Cerebellar cortex (tissue), 1 donor: ENCODE measurements around the gene SEPTIN10.
"Not testable (repeated sequence)": the region's sequence is repeated elsewhere in the genome, so short reads cannot be mapped to it uniquely, and the experiment has no call there.

Experiments used
- DNase-seq: peaks from one replicate; pipeline ENCODE4 v3.0.0-alpha.2; 2015; ENCODE audit warnings: low spot score

The SEPTIN10 gene

GRCh38 chr2:109545828-109546713 lies 67.7 kb downstream of the SEPTIN10 start:
- peak; percentile 68 for DNase-seq

GRCh38 chr2:109542384-109542783 lies 71.4 kb downstream of the SEPTIN10 start:
- DNase-seq: no peak

DNA sequence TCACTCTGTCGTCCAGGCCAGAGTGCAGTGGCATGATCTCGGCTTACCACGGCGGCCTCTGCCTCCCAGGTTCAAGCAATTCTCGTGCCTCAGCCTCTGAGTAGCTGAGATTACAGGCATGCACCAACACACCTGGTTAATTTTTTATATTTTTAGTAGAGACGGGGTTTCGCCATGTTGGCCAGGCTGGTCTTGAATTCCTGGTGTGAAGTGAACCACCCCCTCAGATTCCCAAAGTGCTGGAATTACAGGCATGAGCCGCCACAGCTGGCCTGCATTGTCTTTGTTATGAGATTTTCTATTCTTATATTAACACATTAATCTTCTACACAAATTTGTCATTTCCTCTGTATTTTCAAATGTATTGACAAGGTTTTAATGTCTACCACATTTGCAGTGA lies 75.2 kb downstream of the SEPTIN10 start:
- DNase-seq: no peak

- no peak for DNase-seq
Observed at GRCh38 chr2:109537565-109538222, 76.1 kb downstream of the SEPTIN10 start.

- not testable (repeated sequence) for DNase-seq
Observed at GRCh38 chr2:109536556-109536955, 77.2 kb downstream of the SEPTIN10 start.

DNA sequence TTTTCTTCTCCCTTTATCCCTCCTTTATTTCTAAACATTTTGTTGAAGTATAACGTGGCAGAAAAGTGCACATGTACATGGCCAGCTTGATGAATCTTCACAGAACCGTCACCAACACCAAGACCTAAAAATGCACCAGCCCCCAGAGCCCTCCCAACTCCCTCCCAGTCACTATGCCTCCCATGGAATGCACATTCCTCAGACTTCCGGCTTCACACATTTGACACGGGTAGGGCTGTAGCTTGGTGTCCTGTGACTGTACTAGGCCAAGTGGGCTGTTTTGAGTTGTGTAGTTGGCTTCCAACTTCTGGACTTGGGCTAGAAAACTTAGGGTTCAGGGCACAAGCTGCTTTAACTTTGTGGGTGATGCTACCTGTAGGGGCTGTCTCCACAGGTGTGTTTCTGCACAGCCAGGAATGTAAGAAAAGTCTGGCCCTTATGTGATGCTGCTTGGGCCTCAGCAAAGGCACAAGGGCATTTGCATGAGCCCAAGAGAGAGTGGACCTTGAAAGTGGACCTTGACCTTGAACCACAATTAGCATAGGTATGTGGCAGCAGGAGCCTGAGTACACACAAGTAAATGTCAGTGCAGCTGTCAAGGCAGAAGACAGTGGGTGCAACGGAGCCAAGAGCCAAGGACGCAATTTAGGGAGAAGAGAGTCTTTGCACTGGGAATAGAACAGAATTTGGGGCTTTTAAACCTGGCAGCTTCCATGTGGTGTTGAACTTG lies 78.4 kb downstream of the SEPTIN10 start:
- DNase-seq: no peak

- DNase-seq: no peak
Observed at GRCh38 chr2:109533823-109534222, 79.9 kb downstream of the SEPTIN10 start.

GRCh38 chr2:109532728-109533076 lies 81.1 kb downstream of the SEPTIN10 start:
- DNase-seq: no peak

GRCh38 chr2:109531896-109532727 lies 81.7 kb downstream of the SEPTIN10 start:
- no peak for DNase-seq

- no peak for DNase-seq
Observed at GRCh38 chr2:109531221-109531620, 82.5 kb downstream of the SEPTIN10 start.

DNA sequence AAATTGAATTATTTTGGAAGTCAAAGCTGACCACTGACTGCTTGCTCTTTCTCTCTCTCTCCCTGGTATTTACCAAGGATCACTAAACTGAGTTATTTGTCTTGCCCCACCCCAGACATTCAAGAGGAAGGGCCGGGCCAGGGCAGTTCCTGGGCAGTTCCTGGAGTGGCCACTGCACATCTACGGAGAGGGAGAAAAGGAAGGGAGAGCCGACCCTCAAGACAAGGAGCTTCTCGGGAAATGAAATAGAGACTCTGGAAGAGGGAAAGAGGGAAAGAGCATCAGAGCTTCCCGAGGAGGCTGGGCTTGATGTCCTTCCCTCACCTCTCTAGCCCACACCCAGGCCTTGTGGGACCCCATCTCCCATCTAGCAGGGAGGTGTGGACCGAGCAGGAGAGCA lies 83.1 kb downstream of the SEPTIN10 start:
- DNase-seq: no peak

GRCh38 chr2:109529532-109530449 lies 84.0 kb downstream of the SEPTIN10 start:
- no peak for DNase-seq

GRCh38 chr2:109528811-109529501 lies 84.8 kb downstream of the SEPTIN10 start:
- DNase-seq: no peak

GRCh38 chr2:109527846-109528705 lies 85.7 kb downstream of the SEPTIN10 start:
- DNase-seq: no peak

DNA sequence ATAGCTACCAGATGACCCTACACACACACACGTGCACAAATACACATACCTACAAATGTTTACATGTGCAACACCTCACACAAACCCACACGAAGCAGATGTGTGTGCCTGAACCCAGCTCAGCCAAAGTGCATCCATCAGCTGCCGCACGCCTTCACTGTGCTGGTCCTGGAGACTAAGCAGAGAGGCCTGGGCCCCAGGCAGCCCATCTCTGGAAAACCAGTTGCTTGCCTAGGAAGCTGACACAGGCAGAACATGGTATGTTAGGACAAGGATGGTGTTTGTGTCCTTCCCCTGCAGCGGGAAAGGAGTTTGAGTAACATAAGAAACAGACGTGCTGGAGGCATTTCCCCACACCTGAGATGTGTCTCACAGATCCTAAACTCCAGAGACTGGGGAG lies 86.7 kb downstream of the SEPTIN10 start:
- no peak for DNase-seq

DNA sequence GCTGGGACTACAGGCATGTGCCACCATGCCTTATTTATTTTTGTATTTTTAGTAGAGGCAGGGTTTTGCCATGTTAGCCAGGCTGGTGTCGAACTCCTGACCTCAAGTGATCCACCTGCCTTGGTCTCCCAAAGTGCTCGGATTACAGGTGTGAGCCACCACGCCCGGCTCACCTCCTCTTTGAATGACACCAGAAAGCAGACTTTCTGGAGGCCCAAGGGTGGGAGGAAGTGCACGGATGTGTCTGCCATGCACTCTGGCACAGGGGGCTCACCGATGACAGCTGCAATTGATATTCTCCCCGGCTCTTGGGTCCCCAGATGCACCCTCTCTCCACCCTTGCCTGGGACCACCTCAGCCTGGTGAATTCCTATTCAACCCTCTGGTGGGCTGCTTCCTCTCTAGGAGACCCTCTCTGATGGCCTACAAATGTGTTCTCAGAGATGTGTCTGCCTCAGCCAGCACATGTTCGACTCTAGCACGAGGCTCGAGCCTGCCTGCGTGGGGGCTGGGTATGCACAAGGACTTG lies 87.3 kb downstream of the SEPTIN10 start:
- DNase-seq: no peak

DNA sequence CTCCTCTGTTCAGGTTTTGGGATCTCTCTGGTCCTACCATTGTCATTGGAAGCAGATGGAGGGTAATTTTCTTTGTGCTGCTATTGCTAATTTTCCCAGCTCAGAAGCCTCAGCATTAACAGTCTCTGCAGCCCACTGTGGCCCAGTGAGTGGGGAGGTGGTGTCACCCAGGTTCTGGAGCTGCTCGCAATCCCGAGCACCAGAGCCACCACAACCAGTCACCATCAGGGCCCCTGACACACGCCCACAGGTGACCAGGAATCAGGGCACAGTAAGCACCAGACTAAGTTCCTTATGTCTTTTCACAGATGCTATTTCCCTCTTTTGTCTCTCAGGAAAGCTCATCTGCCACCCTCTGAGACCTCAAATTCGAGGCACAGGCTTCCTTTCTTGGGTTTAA lies 87.9 kb downstream of the SEPTIN10 start:
- peak; percentile 43 for DNase-seq

DNA sequence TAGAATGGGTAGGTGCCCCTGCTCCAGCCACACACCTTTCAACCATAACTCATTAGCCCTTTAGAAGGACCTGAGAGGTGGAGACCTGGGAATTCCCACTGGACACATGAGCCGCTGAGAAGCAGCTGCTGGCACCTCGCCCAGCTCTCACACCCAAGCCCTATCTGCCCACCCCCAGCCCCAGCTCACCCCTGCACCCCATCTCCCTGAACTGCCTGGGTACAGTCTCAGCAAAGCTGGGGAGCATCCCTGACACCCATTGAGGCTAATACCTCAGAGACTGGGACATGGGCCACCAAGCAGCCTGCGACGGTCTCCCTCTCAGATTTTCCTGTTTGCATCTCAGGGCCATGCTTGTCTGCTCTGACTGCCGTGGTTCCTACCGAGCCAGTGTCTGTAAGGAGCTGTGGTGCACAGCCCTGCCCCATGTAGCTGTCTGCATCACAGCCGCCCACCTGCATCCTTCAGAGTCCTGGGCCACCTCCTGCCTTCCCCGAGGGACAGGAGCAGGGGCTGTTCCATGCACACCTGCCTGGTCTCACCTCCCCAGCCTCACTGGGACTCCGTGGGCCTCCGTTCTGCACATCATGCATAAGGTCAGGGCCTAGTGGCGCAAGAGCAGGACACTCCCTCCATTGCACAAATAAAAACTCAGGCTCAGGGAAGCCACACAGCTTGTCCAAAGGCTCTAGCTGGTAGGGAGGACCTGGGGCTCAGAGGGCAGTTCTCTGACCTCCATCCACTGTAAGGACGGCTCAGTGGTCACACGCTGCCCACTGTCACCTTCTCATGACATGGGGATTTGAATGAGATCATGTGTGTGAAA lies 90.0 kb downstream of the SEPTIN10 start:
- no peak for DNase-seq
